ENCODE results near the gene A1BG.

DNA sequence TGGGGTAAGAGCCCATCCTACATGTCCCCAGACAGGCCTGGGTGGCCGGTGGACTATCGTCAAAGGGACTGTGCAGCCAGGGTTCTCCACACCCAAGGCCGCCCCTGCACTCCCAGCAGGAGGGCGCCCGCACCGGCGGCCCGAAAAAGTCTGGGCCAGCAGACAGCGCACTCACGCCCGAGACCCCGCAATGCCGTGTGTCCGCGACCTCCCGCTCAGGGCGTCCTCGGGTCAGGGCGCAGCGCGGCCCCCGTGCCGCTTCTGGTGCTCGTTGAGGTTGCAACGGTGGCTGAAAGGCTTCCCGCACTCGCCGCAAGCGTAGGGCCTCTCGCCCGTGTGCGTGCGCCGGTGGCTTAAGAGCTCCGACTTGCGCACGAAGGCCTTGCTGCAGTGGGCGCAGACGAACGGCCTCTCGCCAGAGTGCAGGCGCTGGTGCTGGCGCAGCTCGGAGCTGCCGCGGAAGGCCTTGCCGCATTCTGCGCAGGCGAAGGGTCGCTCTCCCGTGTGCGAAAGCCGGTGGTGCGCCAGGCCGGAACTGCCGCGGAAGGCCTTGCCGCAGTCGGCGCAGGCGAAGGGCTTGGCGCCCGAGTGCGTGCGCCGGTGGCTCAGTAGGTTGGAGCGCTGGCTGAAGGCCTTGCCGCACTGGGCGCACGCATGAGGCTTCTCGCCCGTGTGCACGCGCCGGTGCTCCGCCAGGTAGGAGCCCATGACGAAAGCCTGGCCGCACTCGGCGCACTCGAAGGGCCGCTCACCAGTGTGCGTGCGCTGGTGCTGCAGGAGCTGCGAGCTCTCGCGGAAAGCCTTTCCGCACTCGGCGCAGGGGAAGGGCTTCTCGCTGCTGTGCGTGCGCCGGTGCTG is 2.8 kb upstream of the A1BG start:
- TF ChIP-seq, protein P1, sequence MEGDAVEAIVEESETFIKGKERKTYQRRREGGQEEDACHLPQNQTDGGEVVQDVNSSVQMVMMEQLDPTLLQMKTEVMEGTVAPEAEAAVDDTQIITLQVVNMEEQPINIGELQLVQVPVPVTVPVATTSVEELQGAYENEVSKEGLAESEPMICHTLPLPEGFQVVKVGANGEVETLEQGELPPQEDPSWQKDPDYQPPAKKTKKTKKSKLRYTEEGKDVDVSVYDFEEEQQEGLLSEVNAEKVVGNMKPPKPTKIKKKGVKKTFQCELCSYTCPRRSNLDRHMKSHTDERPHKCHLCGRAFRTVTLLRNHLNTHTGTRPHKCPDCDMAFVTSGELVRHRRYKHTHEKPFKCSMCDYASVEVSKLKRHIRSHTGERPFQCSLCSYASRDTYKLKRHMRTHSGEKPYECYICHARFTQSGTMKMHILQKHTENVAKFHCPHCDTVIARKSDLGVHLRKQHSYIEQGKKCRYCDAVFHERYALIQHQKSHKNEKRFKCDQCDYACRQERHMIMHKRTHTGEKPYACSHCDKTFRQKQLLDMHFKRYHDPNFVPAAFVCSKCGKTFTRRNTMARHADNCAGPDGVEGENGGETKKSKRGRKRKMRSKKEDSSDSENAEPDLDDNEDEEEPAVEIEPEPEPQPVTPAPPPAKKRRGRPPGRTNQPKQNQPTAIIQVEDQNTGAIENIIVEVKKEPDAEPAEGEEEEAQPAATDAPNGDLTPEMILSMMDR (IDR thresholded peaks at IDR 0.05): no peak
- no peak for TF ChIP-seq ZFX (IDR thresholded peaks at IDR 0.05; ENCODE audit: borderline replicate concordance)
